Hair follicle dermal papilla cell (primary cell): ENCODE results near the gene TTPAL. TPM values are rescaled to one million over a fixed set of nuclear protein-coding genes. Genes with fewer than 3 reads are reported as not detected.

Experiments
- small RNA-seq: library from RNA; depleted of rRNA; stranded (forward); fragments of <200 nt; gene quantifications from one replicate; pipeline ENCODE3, GENCODE V24; 2012
- total RNA-seq: library from RNA; depleted of rRNA; stranded (reverse); fragments of >200 nt; gene quantifications from 2 replicates; pipeline ENCODE4 v1.2.3, GENCODE V29; 2012

Gene TTPAL
- 21.9 and 22.2 TPM in 2 replicates for total RNA-seq

GRCh38 chr20:44475694-44476560, at the start of gene TTPAL:
TTPAL (plus strand) TSS chr20:44475874; CDS start chr20:44480000, 4,126 bp downstream.

DNA sequence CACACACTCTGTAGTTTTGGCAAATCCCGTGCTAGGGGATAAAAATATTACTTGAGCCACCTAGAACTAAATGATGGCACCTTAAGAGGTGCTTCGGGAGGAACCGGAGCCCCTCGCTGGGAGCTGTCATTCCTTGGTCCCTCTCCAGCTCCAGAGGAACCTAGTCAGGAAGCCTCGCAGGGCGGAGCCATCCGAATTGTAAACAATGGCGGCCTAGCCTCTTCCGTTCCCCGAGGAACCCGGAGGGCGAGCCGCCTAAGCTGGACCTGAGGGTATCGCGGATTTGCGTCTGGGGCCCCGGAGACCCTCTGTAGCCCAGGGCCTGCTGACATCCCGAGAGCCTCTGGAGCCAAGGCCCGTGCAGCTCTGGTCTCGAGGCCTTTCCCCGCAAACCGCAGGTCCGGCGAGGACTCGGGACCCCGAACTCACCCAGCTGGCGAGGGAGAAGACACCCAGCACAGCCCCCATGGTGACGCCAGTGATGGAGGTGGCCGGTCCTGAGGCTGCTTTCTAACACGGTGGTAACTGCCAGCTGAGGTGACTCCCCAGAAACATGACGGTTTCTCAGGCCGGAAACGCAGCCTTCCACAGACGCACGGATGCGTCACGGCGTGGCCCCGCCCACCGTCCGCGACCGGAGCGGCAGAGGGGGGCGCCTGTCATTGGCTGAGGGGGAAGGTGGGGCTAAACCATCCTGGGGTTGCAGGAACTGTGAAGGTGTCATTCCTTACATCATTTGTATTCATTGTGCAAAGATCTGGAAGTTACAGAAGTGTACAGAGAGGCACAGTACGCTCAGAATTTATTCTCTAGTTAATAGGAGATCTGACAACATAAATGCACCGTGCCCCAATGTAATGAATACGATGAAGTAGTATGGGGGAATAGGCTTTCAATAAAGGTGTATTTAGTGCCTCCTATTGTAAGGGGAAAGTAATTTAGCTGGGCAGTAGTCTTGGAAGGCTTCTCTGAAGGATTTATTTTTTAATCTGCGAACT, 46.1 kb downstream of the TTPAL start, which contains the start of gene SERINC3:
TSS of gene SERINC3 (minus strand) at position 587 of the 998 bp plus-strand sequence. CDS start at position 468, 119 bp downstream.

Small RNA genes lying within 50 kb of the gene (small RNA-seq; reads per million reads assigned to genes)
- not detected for gene RPL37AP1

Other genes with a start within 250 kb of the TTPAL start
- not detected in 2 replicates for gene GDAP1L1, start 228.6 kb upstream of the TTPAL start, total RNA-seq
- 9.5 and 12.7 TPM in 2 replicates for gene FITM2, start 164.7 kb upstream of the TTPAL start, total RNA-seq
- not detected in 2 replicates for gene R3HDML, start 138.8 kb upstream of the TTPAL start, total RNA-seq
- not detected in 2 replicates for gene HNF4A, start 120.2 kb upstream of the TTPAL start, total RNA-seq
- 123 and 151 TPM in 2 replicates for gene SERINC3, start 46.2 kb downstream of the TTPAL start, total RNA-seq
- gene PKIG, start 106.7 kb downstream of the TTPAL start, total RNA-seq = 176 and 200 TPM in 2 replicates
- 29.9 and 37.2 TPM in 2 replicates for gene ADA, start 175.8 kb downstream of the TTPAL start, total RNA-seq
- 50.3 and 59.2 TPM in 2 replicates for gene CCN5, start 239.5 kb downstream of the TTPAL start, total RNA-seq